Measurements from ENCODE around the gene TCEA3. TPM values are rescaled to one million over a fixed set of nuclear protein-coding genes. Genes with fewer than 3 reads are reported as not detected.

TCEA3 gene
- total and polyA plus RNA-seq, 2 experiments from 2014 or later, result 174 to 203 TPM

DNA sequence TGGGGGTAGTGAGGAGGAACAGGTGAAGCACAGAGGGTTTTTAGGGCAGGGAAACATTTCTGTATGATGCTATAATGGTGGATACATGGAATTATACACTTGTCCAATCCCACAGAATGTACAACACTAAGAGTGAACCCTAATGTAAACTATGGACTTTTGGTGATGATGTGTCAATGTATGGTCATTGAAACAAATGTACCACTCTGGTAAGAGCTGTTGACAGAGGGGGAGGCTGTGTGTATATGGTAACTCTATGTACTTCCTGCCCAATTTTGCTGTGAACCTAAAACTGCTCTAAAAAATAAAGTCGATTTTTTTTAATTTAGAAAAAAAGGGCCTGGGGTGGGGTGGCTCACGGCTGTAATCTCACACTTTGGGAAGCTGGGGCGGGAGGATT, 36.5 kb upstream of the TCEA3 start:
- Histone ChIP-seq H3K9me3 (ENCODE audit: low read depth) (no peaks in the 10 kb centered on the region), H3K27ac (no peak overlapping the region), H3K36me3 (no peaks in the 10 kb centered on the region), H3K27me3 (no peaks in the 10 kb centered on the region), H3K4me1 (ENCODE audit: low read depth) (no peaks in the 10 kb centered on the region), H3K4me3 (no peak overlapping the region)
- DNase-seq (ENCODE audit: low read depth in 1 of 2, low spot score in 1 of 2), result no peak
- TF ChIP-seq, protein P1, sequence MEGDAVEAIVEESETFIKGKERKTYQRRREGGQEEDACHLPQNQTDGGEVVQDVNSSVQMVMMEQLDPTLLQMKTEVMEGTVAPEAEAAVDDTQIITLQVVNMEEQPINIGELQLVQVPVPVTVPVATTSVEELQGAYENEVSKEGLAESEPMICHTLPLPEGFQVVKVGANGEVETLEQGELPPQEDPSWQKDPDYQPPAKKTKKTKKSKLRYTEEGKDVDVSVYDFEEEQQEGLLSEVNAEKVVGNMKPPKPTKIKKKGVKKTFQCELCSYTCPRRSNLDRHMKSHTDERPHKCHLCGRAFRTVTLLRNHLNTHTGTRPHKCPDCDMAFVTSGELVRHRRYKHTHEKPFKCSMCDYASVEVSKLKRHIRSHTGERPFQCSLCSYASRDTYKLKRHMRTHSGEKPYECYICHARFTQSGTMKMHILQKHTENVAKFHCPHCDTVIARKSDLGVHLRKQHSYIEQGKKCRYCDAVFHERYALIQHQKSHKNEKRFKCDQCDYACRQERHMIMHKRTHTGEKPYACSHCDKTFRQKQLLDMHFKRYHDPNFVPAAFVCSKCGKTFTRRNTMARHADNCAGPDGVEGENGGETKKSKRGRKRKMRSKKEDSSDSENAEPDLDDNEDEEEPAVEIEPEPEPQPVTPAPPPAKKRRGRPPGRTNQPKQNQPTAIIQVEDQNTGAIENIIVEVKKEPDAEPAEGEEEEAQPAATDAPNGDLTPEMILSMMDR (IDR thresholded peaks at IDR 0.05; ENCODE audit: low read depth, low read length), result no peak

DNA sequence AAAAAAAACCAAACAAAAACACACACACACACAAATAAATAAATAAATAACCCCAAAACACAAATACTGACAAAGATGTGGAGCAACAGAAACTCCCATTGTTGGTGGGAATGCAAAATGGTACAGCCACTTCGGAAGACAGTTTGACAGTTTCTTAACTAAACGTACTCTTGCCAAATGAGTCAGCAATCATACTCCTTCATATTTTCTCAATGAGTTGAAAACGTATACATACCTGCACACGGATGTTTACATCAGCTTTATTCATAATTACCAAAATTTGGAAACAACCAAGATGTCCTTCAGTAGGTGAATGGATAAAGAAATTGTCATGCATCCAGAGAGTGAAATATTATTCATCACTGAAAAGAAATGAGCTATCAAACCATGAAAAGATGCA, 36.0 kb upstream of the TCEA3 start:
- H3K9me3 ChIP-seq (ENCODE audit: low read depth), result no peaks in the 10 kb centered on the region
- no peak overlapping the region for H3K27ac ChIP-seq
- H3K4me1 ChIP-seq (ENCODE audit: low read depth), result no peaks in the 10 kb centered on the region
- H3K27me3 ChIP-seq, result no peaks in the 10 kb centered on the region
- H3K4me3 ChIP-seq, result no peak overlapping the region
- no peak for DNase-seq (ENCODE audit: low read depth in 1 of 2, low spot score in 1 of 2)
- H3K36me3 ChIP-seq, result no peaks in the 10 kb centered on the region
- TF ChIP-seq, protein P1 (IDR thresholded peaks at IDR 0.05; ENCODE audit: low read depth, low read length), result no peak

DNA sequence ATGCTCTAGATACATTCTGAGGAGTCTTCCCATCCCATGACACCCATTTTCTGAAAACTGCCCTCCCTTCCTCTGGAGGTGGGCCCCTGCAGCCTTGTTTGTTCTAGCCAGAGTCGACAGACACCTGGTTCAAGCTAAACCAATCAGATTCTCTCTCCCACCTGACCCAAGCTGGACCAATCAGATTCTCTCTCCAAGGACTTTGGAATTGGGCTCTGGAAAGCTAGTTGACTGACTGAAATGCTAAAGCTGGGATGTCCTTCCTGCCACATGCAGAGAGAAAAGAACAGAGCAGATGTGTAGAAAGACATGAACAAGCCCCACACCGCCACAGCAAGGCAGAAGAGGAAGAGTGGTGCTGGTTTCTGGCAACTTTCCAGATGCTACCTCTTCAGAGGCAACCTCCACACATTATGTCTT, 34.8 kb upstream of the TCEA3 start:
- Histone ChIP-seq H3K4me1 (ENCODE audit: low read depth) (no peaks in the 10 kb centered on the region), H3K9me3 (ENCODE audit: low read depth) (no peaks in the 10 kb centered on the region), H3K27ac (no peak overlapping the region), H3K27me3 (no peaks in the 10 kb centered on the region), H3K36me3 (peaks cover 6% of the 10 kb centered on the region), H3K4me3 (no peak overlapping the region)
- TF ChIP-seq, protein P1 (IDR thresholded peaks at IDR 0.05; ENCODE audit: low read depth, low read length), result no peak
- DNase-seq (ENCODE audit: low read depth in 1 of 2, low spot score in 1 of 2), result no peak

DNA sequence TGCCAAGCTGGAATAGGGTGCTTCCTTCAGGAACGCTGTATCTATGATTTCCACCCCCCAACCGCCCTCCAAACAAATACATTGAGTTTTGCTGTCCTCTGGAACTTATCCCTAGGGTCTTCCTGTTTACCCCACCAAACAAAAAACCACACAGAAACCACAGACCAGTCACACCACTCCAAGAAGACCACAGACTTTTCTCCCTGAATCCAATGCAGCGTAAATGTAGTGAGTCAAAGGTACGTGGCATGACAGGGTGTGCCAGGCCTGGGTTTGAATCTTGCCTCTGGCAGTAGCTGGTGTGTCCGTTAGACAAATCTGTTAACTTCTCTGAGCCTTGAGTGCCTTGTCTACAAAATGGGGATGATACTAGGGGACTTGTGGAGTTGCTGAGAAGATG, 31.7 kb upstream of the TCEA3 start:
- H3K4me3 ChIP-seq, result no peak overlapping the region
- no peak for DNase-seq (ENCODE audit: low read depth in 1 of 2, low spot score in 1 of 2)
- H3K27ac ChIP-seq, result no peak overlapping the region
- TF ChIP-seq, protein P1 (IDR thresholded peaks at IDR 0.05; ENCODE audit: low read depth, low read length), result no peak
- no peaks in the 10 kb centered on the region for H3K9me3 ChIP-seq (ENCODE audit: low read depth)
- H3K27me3 ChIP-seq, result no peaks in the 10 kb centered on the region
- peaks cover 6% of the 10 kb centered on the region for H3K36me3 ChIP-seq
- no peaks in the 10 kb centered on the region for H3K4me1 ChIP-seq (ENCODE audit: low read depth)

DNA sequence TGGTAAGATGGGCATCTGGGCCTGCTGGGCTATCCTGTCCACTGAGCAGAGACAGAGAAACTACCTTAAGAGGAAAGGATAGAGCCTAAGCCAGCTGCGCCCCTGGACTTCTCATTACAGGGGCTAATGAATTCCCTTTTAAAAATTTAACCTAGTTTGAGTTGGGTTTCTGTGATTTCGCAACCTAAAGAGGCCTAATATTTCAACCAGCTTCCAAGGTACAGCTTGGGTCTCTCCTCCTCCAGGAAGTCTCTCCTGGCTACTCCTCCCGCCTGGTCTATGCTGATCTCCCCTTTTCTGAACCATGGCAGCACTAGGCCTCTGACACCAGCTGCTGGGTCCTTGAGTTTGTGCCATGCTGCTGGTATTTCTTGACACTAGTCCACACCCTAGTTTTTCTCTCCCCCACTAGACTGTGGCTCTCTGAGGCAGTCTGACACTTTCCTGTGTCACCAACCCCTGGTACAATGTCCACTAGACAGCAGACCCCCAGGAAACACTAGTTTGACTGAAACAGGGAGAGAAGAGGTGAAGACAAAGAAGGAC, 29.0 kb upstream of the TCEA3 start:
- H3K36me3 ChIP-seq, result peaks cover 10% of the 10 kb centered on the region
- no peak overlapping the region for H3K27ac ChIP-seq
- H3K9me3 ChIP-seq (ENCODE audit: low read depth), result no peaks in the 10 kb centered on the region
- no peak overlapping the region for H3K4me3 ChIP-seq
- DNase-seq (ENCODE audit: low read depth in 1 of 2, low spot score in 1 of 2), result no peak
- TF ChIP-seq, protein P1 (IDR thresholded peaks at IDR 0.05; ENCODE audit: low read depth, low read length), result no peak
- no peaks in the 10 kb centered on the region for H3K4me1 ChIP-seq (ENCODE audit: low read depth)
- H3K27me3 ChIP-seq, result no peaks in the 10 kb centered on the region
